Natural killer cell (primary cell): ENCODE results near the gene MBNL1. TPM values are rescaled to one million over a fixed set of nuclear protein-coding genes. Genes with fewer than 3 reads are reported as not detected.

Experiments
- ATAC-seq, 3 donors: fragments of 150-1000 bp in 2 of 3; fragments of 200-7000 bp in 1 of 3; cut with Tn5 transposase; 1 replicate in 1 of 3; 2 replicates in 2 of 3; pipeline ENCODE4 v1.10.0; 2021; ENCODE audit warnings: mild to moderate bottlenecking in 2 of 3, moderate library complexity in 2 of 3
- DNase-seq, 2 donors: peaks; one replicate each; pipeline versions ENCODE4 v3.0.0 to v3.0.0-alpha.2; 2013 to 2021; ENCODE audit warnings: mixed read lengths in 1 of 2
- H3K27ac ChIP-seq: one replicate; pipeline ENCODE4 v1.5.1; 2013; ENCODE audit warnings: mild to moderate bottlenecking, low read length
- H3K27me3 ChIP-seq: one replicate; pipeline ENCODE4 v1.6.1; 2013; ENCODE audit warnings: low read length; ENCODE audit not compliant: control insufficient read depth, insufficient read depth
- H3K36me3 ChIP-seq: one replicate; pipeline ENCODE4 v1.6.1; 2013; ENCODE audit warnings: low read length; ENCODE audit not compliant: control insufficient read depth, insufficient read depth
- H3K4me1 ChIP-seq: one replicate; pipeline ENCODE4 v1.6.1; 2013; ENCODE audit warnings: low read length; ENCODE audit not compliant: control insufficient read depth, insufficient read depth
- H3K4me3 ChIP-seq: one replicate; pipeline ENCODE4 v1.5.1; 2013; ENCODE audit warnings: low read length
- H3K9me3 ChIP-seq: one replicate; pipeline ENCODE4 v1.6.1; 2013; ENCODE audit warnings: low read length; ENCODE audit not compliant: control insufficient read depth, insufficient read depth
- H3K27ac Mint-ChIP-seq, 2 donors: one replicate each; pipeline ENCODE4 v1.8.0; 2022; ENCODE audit warnings: mild to moderate bottlenecking in 2 of 2, mixed read lengths in 2 of 2, moderate library complexity in 1 of 2
- H3K27me3 Mint-ChIP-seq, 2 donors: one replicate each; pipeline ENCODE4 v1.8.0; 2022; ENCODE audit warnings: low read depth in 2 of 2, mixed read lengths in 2 of 2
- H3K36me3 Mint-ChIP-seq: one replicate; pipeline ENCODE4 v1.8.0; 2022; ENCODE audit warnings: mixed read lengths
- H3K4me1 Mint-ChIP-seq, 2 donors: one replicate each; pipeline ENCODE4 v1.8.0; 2022; ENCODE audit warnings: mixed read lengths in 2 of 2
- H3K4me3 Mint-ChIP-seq: one replicate; pipeline ENCODE4 v1.8.0; 2022; ENCODE audit warnings: mild to moderate bottlenecking, moderate library complexity, mixed read lengths
- H3K9me3 Mint-ChIP-seq, 2 donors: one replicate each; pipeline ENCODE4 v1.8.0; 2022; ENCODE audit warnings: mixed read lengths in 2 of 2
- CTCF ChIP-seq: fragments of 200-600 bp; IDR thresholded peaks from one replicate; pipeline ENCODE4 v1.8.0; 2022; ENCODE audit warnings: antibody characterized with exemption
- WGBS: methylation state at CpG from one replicate; pipeline ENCODE4 v1.1.7; 2013; ENCODE audit warnings: missing lambda C conversion rate; ENCODE audit not compliant: insufficient coverage; 5-methylcytosine and 5-hydroxymethylcytosine counted together
- intact Hi-C: fragments of 100-400 bp; cut with micrococcal nuclease; formaldehyde crosslinking; loops from one replicate; pipeline ENCODE4 v1.14.2; 2022
- total RNA-seq, 4 donors: library from RNA; stranded (reverse); fragments of 120-200 nt in 1 of 4; gene quantifications; one replicate each; pipeline versions ENCODE4 v1.2.3 to v1.2.4, GENCODE V29; 2013 to 2022

Gene MBNL1
- total RNA-seq, 3 donors from 2014 or later (not counting 1 experiment from before 2014, with no cell fraction given) = 600 to 704 (median 607) TPM

GRCh38 chr3:152349392-152349791, 80.7 kb downstream of the MBNL1 start:
- Mint-ChIP-seq H3K4me1 (peaks cover 42% of the 10 kb centered on the region in 2 donors), H3K4me3 (no peak overlapping the region), H3K27me3 (no peaks in the 10 kb centered on the region), H3K36me3 (no peaks in the 10 kb centered on the region), H3K27ac (no peak overlapping the region), H3K9me3 (no peaks in the 10 kb centered on the region)
- peaks cover 2% of the 10 kb centered on the region for H3K4me1 ChIP-seq
- no peak overlapping the region for H3K27ac ChIP-seq
- no CpG with 5 or more reads among the region's 1 CpG for WGBS
- ATAC-seq (no peak), DNase-seq (no peak)
- H3K36me3 ChIP-seq = peaks cover 52% of the 10 kb centered on the region
- intact Hi-C loops = no loop called here
- TF ChIP-seq CTCF = no peak
- no peak overlapping the region for H3K4me3 ChIP-seq
- no peaks in the 10 kb centered on the region for H3K27me3 ChIP-seq
- no peaks in the 10 kb centered on the region for H3K9me3 ChIP-seq

GRCh38 chr3:152350139-152350538, 81.4 kb downstream of the MBNL1 start:
- no peaks in the 10 kb centered on the region for H3K36me3 Mint-ChIP-seq
- H3K4me3 ChIP-seq = no peak overlapping the region
- no peak for DNase-seq
- H3K4me1 ChIP-seq = peaks cover 2% of the 10 kb centered on the region
- no peak for TF ChIP-seq CTCF
- H3K27me3 Mint-ChIP-seq = no peaks in the 10 kb centered on the region
- peaks cover 39 to 41% of the 10 kb centered on the region in 2 donors for H3K4me1 Mint-ChIP-seq
- H3K9me3 Mint-ChIP-seq = no peaks in the 10 kb centered on the region
- H3K4me3 Mint-ChIP-seq = no peak overlapping the region
- no peak overlapping the region for H3K27ac ChIP-seq
- ATAC-seq = no peak
- H3K9me3 ChIP-seq = no peaks in the 10 kb centered on the region
- no peak overlapping the region for H3K27ac Mint-ChIP-seq
- intact Hi-C loops = no loop called here
- H3K27me3 ChIP-seq = no peaks in the 10 kb centered on the region
- H3K36me3 ChIP-seq = peaks cover 48% of the 10 kb centered on the region

- intact Hi-C loops = no loop called here
- 82% methylated on average over 4 of the region's 4 CpGs for WGBS
- no peaks in the 10 kb centered on the region for H3K27me3 Mint-ChIP-seq
- DNase-seq (no peak), ATAC-seq (no peak)
- H3K9me3 ChIP-seq = no peaks in the 10 kb centered on the region
- no peak overlapping the region for H3K27ac Mint-ChIP-seq
- peaks cover 44% of the 10 kb centered on the region for H3K36me3 ChIP-seq
- no peaks in the 10 kb centered on the region for H3K36me3 Mint-ChIP-seq
- TF ChIP-seq CTCF = no peak
- H3K4me1 Mint-ChIP-seq = peaks cover 39% of the 10 kb centered on the region in 2 donors
- H3K4me3 ChIP-seq = no peak overlapping the region
- no peaks in the 10 kb centered on the region for H3K9me3 Mint-ChIP-seq
- H3K4me3 Mint-ChIP-seq = no peak overlapping the region
- H3K27me3 ChIP-seq = no peaks in the 10 kb centered on the region
- H3K4me1 ChIP-seq = peaks cover 2% of the 10 kb centered on the region
- no peak overlapping the region for H3K27ac ChIP-seq
Observed at GRCh38 chr3:152350776-152351175, 82.0 kb downstream of the MBNL1 start.

GRCh38 chr3:152352554-152352953, 83.8 kb downstream of the MBNL1 start:
- H3K4me1 ChIP-seq = peaks cover 6% of the 10 kb centered on the region

More at GRCh38 chr3:152352554-152352953, 83.8 kb downstream of the MBNL1 start:
- no peaks in the 10 kb centered on the region for H3K27me3 Mint-ChIP-seq
- Histone ChIP-seq H3K4me3 (no peak overlapping the region), H3K36me3 (peaks cover 42% of the 10 kb centered on the region), H3K27me3 (no peaks in the 10 kb centered on the region), H3K27ac (no peak overlapping the region), H3K9me3 (no peaks in the 10 kb centered on the region)
- no peaks in the 10 kb centered on the region for H3K9me3 Mint-ChIP-seq
- no peak for TF ChIP-seq CTCF
- ATAC-seq (peak in 2 of 3 donors; percentile 46 to 62), DNase-seq (no peak)
- peaks cover 50% of the 10 kb centered on the region in 2 donors for H3K4me1 Mint-ChIP-seq
- intact Hi-C loops = no loop called here
- H3K36me3 Mint-ChIP-seq = no peaks in the 10 kb centered on the region
- peak overlapping the region; percentile 14 for H3K4me3 Mint-ChIP-seq
- H3K27ac Mint-ChIP-seq = peak overlapping the region in 1 of 2 donors; percentile 78
- WGBS = 68% methylated on average over 3 of the region's 4 CpGs
